GM18517 (cell line): ENCODE measurements around the gene CYP39A1.

Experiments
- ATAC-seq: cut with Tn5 transposase; IDR thresholded peaks from one replicate; pipeline ENCODE4 v1.9.1; 2021; ENCODE audit warnings: mild to moderate bottlenecking, moderate library complexity; ENCODE audit not compliant: unreplicated experiment

CYP39A1 gene

DNA sequence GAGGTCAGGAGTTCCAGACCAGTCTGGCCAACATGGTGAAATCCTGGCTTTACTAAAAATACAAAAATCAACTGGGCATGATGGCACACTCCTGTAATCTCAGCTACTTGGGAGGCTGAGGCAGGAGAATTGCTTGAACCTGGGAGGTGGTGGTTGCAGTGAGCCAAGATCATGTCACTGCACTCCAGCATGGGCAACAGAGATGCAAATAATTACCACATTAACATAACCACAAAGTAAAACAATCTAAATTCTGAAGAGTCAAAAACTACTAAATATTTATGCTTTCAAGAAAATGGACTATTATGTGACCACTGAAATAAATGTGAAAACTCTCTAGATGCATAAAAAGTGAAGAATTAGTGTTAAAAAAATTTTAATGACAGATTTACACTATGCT is 59.9 kb downstream of the CYP39A1 start:
- no peak for ATAC-seq

DNA sequence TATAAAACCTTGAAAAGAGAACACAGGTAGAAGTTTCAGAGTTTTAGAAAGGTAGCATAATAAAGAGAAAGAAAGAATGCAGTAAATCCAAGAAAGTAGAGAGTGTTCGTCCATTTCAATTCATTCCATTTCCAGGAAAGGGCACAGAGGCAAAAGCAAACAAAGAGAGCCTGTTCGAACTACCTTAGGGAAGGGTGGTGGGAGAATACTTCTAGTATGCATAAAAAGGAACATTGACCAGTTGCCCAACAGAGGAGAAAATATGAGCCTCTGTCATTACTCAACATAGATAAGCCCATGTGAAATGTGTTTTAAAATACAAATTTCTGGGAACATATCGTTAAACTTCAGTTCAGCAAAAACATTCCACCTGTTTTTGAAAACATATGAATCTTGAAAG is 60.6 kb downstream of the CYP39A1 start:
- ATAC-seq, result no peak

DNA sequence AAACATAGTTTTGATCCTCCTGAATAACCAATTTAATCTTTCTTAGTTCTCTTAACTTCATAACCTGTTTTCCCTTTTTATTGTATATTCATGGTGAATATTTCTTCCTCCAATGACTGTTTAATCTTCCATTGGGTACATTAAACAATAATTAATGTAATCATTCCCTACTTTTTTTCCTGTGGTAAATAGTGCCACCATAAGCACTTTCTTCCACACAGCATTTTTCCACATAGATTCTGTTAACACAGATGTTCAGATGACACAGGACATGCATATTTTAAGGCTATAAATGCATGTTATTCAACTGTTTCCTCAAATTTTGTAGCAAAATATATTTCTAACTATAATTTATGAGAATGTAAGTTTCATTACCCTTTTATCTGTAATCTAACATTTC is 61.9 kb downstream of the CYP39A1 start:
- ATAC-seq, result no peak

DNA sequence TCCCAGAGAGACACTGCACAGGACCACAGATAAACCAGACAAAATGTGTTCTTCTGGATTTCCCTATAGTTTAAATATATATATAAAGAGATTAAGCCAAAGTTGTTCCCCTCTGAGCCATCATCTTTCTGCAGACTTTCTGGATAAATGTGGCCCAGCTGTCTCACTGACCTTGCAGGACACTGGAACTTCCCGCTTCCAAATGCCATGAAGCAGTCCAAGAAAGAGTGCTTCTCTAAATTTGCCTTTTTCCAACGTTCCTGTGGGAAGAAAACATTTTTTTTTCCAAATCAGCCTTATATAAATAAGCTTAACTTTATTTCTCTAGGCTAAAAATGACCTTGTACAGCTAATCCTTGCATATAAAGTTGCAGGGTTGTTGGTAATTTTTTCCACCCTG is 65.7 kb downstream of the CYP39A1 start:
- no peak for ATAC-seq

DNA sequence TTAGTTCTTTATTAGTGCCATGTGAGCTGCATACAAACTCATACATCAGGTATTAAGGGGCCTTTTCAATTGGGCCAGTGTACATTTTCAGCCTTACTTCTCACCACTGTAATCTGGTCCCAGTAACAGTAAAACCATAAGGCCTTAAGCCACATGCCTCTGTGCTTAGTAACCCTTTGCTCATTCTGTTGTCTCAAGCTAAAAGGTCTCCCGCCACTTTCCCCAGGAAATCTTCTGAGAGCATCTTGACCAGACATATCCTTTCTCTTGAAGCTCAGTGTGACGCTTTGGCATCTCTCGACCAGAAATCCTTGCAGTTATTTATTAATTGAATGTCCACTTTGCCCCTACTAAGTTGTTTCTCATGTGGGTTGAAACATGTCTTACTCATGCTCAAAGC is 68.0 kb downstream of the CYP39A1 start:
- ATAC-seq, result no peak

DNA sequence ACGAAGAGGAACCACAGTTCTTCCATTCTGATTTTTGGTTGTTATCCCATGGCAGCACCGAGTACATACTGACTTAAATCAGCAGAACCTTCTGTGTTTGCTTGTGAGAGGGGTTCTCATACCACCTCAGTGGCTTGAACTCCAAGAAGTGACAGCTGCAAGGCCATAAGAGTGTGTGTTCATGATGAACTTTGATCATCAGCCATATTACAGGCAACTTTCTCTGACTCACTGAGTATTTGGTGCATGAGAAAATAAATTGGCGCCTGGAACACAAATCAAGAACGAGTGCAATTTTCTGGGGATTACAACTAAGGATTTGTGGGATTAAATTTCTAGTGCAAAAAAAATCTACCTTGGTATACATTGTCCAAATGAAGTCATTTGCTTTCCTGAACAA is 68.9 kb downstream of the CYP39A1 start:
- no peak for ATAC-seq

DNA sequence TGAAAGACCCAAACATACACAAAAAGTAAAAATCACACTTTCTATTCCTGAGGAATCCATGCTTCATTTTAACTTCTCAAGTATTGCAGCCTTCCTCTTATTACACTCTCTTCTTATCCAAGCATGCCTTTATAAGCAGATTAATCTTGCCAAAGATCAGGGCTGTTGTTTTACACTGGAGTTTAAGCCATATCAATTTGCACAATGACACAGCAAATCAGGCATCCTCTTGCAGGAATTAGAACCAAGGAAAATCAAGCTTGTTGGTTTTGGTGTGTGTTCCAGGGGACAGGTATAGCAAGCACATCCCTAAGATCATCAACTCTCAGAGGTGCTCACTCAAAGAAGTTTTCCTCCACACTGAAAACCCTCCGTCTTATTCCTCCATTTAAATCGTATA is 69.5 kb downstream of the CYP39A1 start:
- no peak for ATAC-seq

DNA sequence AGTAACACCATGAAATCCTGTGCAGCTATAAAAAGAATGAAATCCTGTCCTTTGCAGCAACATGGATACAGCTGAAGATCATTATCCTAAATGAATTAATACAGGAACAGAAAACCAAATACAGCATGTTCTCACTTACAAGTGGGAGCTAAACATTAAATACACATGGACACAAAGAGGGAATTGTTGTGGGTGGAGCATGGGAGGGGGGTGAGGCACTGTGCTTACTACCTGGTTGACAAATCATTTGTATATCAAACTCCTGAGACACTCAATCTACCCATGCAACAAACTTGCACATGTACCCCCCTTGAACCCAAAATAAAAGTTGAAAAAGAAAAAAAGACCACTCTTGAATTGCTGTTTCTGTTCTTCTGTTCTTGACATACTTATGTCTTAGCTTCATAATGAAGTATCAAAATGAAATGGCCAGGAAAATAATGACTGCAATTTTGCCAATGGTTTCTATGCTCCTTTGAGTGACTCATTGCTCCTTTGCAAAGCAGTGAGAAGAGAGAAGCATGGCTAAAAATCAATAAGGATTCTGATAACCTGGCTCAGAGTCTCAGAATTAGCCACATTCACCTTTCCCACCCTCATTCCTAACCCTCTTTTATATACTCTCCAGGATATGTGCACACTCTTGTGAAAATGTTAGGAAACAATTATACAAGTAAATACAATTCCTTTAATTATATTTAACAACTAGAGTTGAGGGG is 71.0 kb downstream of the CYP39A1 start:
- ATAC-seq, result no peak

DNA sequence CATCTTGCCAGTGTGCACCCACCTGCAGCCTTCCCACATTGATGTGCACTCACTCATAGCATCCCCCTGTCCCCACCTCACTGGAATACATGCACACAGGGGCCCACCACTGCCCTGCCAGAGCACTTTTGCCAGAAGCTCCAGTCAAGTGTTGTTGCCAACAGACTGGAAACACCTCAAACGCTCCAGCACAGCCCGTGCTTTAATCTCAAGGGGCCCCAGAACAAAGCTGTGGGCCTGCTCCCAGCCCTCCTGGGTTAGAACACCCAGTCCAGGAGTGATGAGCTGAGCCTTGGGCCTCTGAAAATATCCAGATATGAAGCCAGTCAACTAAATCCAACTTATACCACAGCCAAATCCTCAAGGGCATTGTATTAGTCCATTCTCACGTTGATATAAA is 77.1 kb downstream of the CYP39A1 start:
- no peak for ATAC-seq

DNA sequence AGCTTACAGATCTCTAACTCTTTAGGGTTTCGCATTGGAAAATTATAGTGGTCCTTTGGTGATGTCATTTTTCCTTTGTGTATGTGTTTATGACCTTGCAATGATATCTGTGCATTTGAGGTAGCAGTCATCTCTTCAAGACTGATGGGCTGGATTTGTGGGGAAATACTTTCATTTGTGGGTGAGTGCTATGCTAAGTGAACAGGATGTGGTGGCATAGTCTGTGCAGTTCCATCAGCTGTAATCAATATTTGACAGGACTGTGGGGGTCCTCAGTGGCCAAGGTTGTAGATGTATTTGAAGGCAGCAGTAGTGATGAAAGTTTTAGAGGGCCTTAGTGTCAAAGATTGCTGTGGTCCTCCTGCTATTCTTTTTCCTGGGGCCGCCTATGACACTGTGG is 79.5 kb downstream of the CYP39A1 start:
- no peak for ATAC-seq

DNA sequence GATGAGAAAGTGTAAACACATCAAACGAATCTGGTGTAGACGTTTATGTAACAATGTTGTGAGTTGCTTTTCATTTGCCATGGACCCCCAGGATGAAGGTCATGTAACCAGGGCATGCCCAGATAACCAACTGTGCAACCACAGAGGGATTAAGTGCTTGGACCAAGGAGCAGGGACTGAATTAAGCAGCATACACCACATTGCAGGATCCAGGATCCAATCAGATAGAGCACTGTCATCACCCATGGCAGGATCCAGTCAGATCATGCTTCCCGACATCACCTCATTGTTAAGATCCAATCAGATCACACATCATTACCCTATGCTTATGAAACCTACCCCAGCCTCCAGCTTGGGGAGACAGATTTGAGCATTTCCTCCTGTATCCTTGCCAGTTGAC is 87.1 kb downstream of the CYP39A1 start:
- ATAC-seq, result no peak

DNA sequence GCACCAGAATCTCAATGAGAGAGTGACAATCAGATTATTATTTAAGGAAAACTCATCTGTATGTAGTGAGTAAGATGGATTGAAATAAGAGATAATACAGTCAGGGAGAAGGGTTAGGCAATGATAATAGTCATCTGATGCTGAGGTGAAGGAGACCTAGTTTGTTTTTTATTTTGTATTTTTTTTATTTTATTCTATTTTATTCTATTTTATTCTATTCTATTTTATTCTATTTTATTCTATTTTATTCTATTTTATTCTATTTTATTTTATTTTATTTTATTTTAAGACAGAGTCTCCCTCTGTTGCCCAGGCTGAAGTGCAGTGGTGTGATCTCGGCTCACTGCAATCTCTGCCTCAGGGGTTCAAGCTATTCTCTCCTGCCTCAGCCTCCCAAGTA is 88.7 kb downstream of the CYP39A1 start:
- no peak for ATAC-seq

DNA sequence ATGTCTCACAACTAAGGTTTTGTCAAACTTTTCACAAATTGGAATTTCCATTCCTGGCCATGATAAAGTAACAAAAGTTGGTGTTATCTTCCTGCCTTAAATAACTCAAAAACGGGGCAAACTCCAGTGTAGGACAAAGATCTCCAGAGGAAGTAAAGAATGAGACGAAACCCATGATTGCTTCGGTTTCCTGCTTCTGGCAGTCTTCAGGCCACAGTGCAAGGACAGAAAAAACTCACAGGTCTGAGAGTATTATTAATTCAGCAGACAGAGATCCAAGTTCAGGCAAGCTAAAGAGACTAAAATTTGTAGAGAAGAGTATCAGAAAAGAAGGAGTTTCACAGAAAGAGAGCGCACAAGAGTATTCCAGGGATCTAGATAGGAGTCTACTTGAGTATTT is 96.6 kb downstream of the CYP39A1 start:
- no peak for ATAC-seq

DNA sequence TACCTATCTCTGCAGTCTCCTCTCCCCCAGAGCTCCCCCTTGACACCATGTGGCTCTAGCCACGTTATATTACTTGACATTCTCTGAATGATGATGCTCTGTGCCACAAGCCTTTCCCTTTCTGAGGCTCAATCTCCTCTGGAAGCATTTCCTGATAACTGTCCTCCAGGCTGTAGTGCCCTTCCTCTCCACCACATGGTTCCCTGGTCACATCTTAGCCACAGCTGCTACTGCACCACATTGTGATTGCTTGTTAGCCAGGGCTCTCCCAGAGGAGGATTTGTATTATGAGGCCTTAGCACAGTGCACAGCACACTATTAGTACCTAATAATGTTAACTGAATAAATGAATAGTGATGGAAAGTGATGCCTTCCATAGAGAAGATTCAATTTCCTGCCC is 97.5 kb downstream of the CYP39A1 start:
- ATAC-seq, result no peak

DNA sequence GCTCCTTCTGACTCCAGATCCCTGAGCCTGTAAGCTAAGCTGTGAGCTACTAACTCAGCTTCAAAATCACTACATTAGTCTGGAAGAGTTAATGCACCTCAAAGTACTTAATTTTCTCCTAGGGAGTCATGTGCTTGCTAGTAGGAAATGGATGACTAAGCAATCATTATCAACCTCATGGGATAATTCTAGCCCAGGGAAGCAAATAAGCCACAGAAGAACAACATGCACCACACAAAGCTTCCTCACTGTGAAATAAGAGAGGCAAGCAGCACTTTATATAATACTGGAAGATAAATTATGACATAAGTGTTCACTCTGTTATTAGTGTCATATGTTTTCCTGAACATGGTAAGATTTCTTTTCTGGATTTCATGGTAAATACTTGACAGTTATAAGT is 103.5 kb downstream of the CYP39A1 start:
- no peak for ATAC-seq

DNA sequence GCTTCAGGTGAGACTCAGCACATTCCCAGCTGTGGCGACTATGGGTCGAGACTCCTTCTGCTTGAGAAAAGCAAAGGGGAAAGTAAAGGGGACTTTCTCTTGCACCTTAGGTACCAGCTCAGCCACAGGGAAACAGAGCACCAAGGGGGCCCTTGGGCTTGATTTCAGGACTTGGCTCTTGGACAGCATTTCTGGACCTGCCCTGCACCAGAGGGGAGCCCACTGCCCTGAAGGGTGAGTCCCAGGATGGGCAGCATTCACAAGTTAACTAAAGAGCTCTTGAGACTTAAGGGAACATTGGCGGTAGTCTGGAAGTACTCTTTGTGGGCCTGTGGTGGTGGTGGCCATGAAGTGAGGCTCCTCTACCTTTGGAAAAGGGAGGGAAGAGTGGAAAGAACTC is 111.1 kb downstream of the CYP39A1 start:
- ATAC-seq, result no peak

DNA sequence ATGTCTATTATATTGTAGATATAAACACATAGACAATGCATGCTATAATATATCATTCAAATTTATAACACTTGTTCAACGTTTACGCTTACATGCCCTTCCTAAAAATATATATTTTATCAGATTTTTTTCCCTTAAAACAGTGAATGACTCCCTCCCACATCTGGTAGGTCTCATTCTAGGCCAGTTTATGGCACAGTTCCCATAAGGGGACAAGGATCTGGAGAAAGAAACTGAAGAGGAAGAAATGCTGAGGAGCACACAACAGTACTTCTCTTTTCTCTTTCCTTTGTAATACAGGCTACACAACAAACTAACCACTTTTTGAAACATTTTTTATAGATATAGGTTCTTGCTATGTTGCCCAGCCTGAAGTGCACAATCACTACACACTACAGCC is 112.8 kb downstream of the CYP39A1 start:
- no peak for ATAC-seq

DNA sequence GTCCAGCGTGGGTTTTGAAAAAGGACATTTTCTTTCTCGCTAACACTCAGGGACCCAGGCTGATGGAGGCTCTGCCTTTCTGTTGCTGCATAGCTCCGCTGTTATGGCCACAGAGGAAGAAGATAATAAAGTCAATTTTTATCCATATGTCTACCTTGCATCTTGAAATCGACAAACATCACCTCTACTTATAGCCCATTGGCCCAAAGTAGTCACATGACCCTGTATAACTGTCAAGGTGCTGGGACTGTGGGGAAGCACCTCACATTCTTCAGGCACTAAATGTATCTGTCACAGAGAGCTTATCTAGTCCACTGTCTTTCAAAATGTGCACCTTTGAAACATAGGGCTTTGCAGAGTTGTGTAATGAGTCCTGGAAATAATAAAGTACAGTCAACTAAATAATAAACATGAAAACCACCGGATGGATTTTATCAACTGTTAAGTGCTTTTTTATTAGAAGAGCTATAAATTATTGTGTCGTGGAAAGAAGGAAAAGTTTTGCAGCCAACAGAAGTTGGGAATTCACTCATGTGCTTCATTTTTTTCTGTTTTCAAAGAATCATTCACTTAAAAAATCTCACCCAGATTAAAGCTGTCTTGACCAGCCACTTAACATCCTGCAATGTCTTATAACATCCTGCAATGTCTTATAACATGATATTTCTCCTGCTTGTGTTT is 113.7 kb downstream of the CYP39A1 start:
- no peak for ATAC-seq

DNA sequence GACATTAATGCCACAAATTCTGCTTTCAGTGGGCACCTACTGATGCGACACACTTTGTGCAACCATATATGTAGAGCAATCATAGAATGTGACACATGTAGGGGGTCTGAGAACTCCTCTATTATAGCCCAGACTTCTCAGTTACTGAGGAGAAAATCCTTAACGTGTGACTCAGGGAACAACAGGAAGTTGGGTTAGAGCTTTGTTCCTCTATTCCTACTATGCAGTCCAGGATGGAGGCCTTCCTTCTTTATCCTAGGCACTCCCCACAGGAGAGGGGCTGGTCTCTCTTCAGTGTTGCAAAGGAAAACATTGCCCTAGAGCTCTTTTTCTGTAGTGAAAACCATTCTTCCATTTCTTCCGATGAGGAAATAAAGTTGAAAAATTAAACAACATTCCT is 121.7 kb downstream of the CYP39A1 start:
- no peak for ATAC-seq

DNA sequence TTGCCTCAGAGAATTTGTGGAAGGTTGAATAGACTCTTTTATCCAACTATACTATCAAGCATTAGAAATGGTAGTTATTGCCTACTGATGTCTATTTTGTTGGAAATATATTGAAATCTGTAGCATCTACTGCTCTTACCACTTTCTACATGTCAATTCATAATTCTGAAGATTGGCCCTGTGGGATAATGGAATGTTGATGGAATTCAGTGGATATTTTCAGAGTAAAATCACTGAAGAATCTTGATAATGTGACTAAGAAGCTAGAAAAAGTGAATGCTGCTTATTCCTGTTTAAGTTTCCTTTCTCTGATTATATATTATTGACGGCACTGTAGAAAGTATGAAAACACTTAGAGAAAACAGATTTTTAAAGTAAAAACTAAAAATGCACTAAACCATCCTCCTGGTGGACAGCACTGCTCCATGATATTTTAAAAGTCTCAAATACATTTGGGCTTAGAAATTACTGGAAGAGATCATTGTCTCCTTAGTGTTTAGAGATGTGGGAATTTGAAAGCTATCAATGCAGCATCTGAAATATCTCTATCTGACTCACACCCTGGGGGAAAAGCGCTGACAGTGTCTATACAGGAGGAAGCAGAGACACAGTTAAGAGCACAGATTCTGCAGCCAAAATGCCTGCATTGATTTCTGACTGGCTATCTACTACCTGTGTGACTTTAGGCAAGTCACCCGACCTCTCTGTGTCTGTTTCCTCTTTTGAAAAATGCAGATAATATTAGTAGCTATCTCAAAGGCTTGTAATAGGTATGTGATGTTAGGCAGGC is 123.5 kb downstream of the CYP39A1 start:
- ATAC-seq, result no peak

DNA sequence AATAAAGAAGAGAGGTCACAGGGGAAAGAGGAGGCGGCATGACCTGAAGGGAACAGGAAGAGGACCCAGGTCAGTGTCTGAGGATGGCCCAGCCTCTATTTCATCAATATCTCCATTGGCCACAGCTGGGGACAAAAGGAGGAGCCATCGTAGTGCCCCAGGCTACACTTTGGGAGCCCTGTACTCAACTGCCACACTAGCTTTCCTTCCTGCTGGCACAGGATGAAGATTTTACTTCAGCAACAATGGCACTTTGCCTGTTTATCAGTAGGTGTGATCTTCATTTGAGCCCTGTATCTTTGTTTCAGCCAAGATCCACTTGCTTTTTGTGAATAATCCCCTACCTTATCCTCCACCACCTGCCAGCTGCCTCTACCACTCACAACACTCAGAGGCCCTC is 126.0 kb downstream of the CYP39A1 start:
- ATAC-seq, result no peak

DNA sequence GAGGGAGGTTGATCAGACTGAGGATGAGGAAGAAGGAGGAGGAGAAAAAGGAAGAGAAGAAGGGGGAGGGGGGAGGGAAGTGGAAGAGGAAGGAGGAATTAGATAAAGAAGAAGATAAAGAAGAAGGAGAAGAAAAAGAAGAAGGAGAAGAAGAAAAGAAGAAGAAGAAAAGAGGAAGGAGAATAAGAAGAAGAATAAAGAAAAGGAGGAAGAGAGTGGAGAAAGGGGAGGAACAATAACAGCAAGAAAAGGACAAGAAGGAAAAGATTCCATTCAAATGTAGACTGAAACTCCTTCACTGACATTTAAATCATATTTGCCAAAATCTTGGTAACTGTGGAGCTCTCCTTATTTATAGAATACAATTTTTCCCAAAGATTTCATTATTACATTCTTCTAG is 127.0 kb downstream of the CYP39A1 start:
- no peak for ATAC-seq
